Measurements from ENCODE around the gene CIAO1.

DNA sequence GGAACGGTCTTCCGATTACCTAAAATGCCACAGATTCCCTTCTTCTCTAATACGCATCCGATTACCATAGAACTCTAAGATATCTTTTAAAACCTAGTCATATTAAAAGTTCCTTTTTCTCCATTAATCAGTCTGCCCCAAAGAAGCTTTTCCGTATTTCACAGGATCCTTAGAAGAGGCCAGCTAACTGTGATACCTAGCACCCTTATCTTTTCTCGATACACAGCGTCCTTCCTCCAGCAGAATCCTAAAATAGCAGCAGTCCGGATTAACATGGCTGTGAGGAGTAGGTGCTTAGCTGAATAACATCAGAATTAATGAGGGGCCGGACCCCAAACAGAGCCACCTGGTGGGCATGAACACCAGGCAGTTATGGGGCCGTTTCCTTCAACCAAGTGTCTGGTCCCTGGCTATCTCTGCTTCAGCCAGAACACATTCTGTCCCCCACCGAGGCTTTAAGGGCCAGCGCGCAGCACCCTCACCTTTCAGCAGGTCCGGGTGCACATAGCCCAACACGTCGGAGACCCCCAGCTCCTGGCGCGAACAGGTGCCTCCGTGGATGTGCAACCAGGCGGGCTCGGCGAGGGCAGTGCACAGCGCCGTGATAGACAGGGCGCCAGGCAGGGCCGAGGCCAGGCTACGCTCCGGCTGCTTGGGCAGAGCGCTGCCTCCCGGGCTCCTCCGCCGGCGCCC, 1.2 kb upstream of the CIAO1 start:
- TF ChIP-seq CTCF (IDR thresholded peaks at IDR 0.05) (peak; percentile 57), EZH2 (IDR thresholded peaks at IDR 0.05) (no peak)
